ENCODE measurements around the gene CCL25. TPM values are rescaled to one million over a fixed set of nuclear protein-coding genes. Genes with fewer than 3 reads are reported as not detected.
"Not testable (repeated sequence)": the region's sequence is repeated elsewhere in the genome, so short reads cannot be mapped to it uniquely, and the experiment has no call there.

Gene CCL25
- total RNA-seq, result under 1 TPM in 1 of 2 donors, not detected in 1; 0.60 TPM

GRCh38 chr19:8052464-8052859 is at the start of gene CCL25:
TSS of gene CCL25 (plus strand) at chr19:8052760. CDS start at chr19:8053050, 290 bp downstream.
- peak within 1 kb of the TSS in 1 of 2 donors; percentile 12 for H3K4me3 Mint-ChIP-seq
- H3K27ac Mint-ChIP-seq, result no peak within 1 kb of the TSS
- ATAC-seq (replicated peaks in 1 of 2) (no peak), DNase-seq (no peak)
- H3K4me1 Mint-ChIP-seq (ENCODE audit: low read depth), result peaks cover 11% of the 10 kb centered on the region
- no peaks in the 10 kb centered on the region for H3K36me3 Mint-ChIP-seq (ENCODE audit: insufficient read depth in 2 of 2)
- H3K9me3 Mint-ChIP-seq, result no peaks in the 10 kb centered on the region
- H3K27me3 Mint-ChIP-seq (ENCODE audit: low read depth), result no peaks in the 10 kb centered on the region

- H3K4me1 Mint-ChIP-seq (ENCODE audit: low read depth), result peaks cover 47% of the 10 kb centered on the region
- no peak for DNase-seq
- no peak for ATAC-seq (replicated peaks in 1 of 2)
- H3K36me3 Mint-ChIP-seq (ENCODE audit: insufficient read depth in 2 of 2), result peaks cover 2 to 3% of the 10 kb centered on the region in 2 donors
- H3K4me3 Mint-ChIP-seq, result peak overlapping the region; percentile 98
- no peaks in the 10 kb centered on the region for H3K27me3 Mint-ChIP-seq (ENCODE audit: low read depth)
- H3K9me3 Mint-ChIP-seq, result no peaks in the 10 kb centered on the region
- H3K27ac Mint-ChIP-seq, result no peak overlapping the region
These were observed 48.6 kb upstream of the CCL25 start for GRCh38 chr19:8004001-8004400.

- H3K4me1 Mint-ChIP-seq (ENCODE audit: low read depth), result peaks cover 45% of the 10 kb centered on the region
- no peaks in the 10 kb centered on the region for H3K27me3 Mint-ChIP-seq (ENCODE audit: low read depth)
- DNase-seq (peak; percentile 32 to 41), ATAC-seq (replicated peaks in 1 of 2) (peak; percentile 36 to 38)
- peaks cover 2 to 3% of the 10 kb centered on the region in 2 donors for H3K36me3 Mint-ChIP-seq (ENCODE audit: insufficient read depth in 2 of 2)
- peak overlapping the region; percentile 95 for H3K27ac Mint-ChIP-seq
- H3K9me3 Mint-ChIP-seq, result no peaks in the 10 kb centered on the region
- H3K4me3 Mint-ChIP-seq, result peak overlapping the region; percentile 98
These were observed 47.6 kb upstream of the CCL25 start for GRCh38 chr19:8004723-8005513.

- Mint-ChIP-seq H3K27ac (peak within 1 kb of the TSS; percentile 95), H3K9me3 (no peaks in the 10 kb centered on the region), H3K4me1 (ENCODE audit: low read depth) (peaks cover 38% of the 10 kb centered on the region), H3K4me3 (peak within 1 kb of the TSS; percentile 98), H3K27me3 (ENCODE audit: low read depth) (no peaks in the 10 kb centered on the region), H3K36me3 (ENCODE audit: insufficient read depth in 2 of 2) (peaks cover 1 to 3% of the 10 kb centered on the region in 2 donors)
- ATAC-seq (replicated peaks in 1 of 2), result peak; percentile 94 to 96
- peak; percentile 94 to 96 for DNase-seq
These were observed 46.9 kb upstream of the CCL25 start, which contains the start of gene ELAVL1 for GRCh38 chr19:8005534-8006256. TSS of gene ELAVL1 (minus strand) at chr19:8005641. CDS start at chr19:7991815, 13,826 bp downstream.

GRCh38 chr19:8017808-8018207 is 34.8 kb upstream of the CCL25 start:
- H3K9me3 Mint-ChIP-seq, result no peaks in the 10 kb centered on the region
- no peak overlapping the region for H3K27ac Mint-ChIP-seq
- no peaks in the 10 kb centered on the region for H3K4me1 Mint-ChIP-seq (ENCODE audit: low read depth)
- no peak overlapping the region for H3K4me3 Mint-ChIP-seq
- no peaks in the 10 kb centered on the region for H3K27me3 Mint-ChIP-seq (ENCODE audit: low read depth)
- ATAC-seq (replicated peaks in 1 of 2) (peak; percentile 82 to 87), DNase-seq (peak; percentile 46 to 52)
- peaks cover 0 to 2% of the 10 kb centered on the region in 2 donors for H3K36me3 Mint-ChIP-seq (ENCODE audit: insufficient read depth in 2 of 2)

- no peak overlapping the region for H3K27ac Mint-ChIP-seq
- ATAC-seq (replicated peaks in 1 of 2), result no peak
- H3K27me3 Mint-ChIP-seq (ENCODE audit: low read depth), result no peaks in the 10 kb centered on the region
These were observed 31.9 kb upstream of the CCL25 start for GRCh38 chr19:8020681-8021080.

GRCh38 chr19:8021374-8021773 is 31.2 kb upstream of the CCL25 start:
- Mint-ChIP-seq H3K36me3 (ENCODE audit: insufficient read depth in 2 of 2) (no peaks in the 10 kb centered on the region), H3K4me1 (ENCODE audit: low read depth) (no peaks in the 10 kb centered on the region), H3K9me3 (no peaks in the 10 kb centered on the region), H3K4me3 (no peak overlapping the region), H3K27ac (no peak overlapping the region), H3K27me3 (ENCODE audit: low read depth) (no peaks in the 10 kb centered on the region)
- ATAC-seq (replicated peaks in 1 of 2) (no peak), DNase-seq (no peak)

More at GRCh38 chr19:8020681-8021080, 31.9 kb upstream of the CCL25 start:
- no peaks in the 10 kb centered on the region for H3K9me3 Mint-ChIP-seq
- H3K4me3 Mint-ChIP-seq, result no peak overlapping the region
- H3K4me1 Mint-ChIP-seq (ENCODE audit: low read depth), result no peaks in the 10 kb centered on the region
- no peak for DNase-seq
- no peaks in the 10 kb centered on the region for H3K36me3 Mint-ChIP-seq (ENCODE audit: insufficient read depth in 2 of 2)

- no peaks in the 10 kb centered on the region for H3K36me3 Mint-ChIP-seq (ENCODE audit: insufficient read depth in 2 of 2)
- DNase-seq (no peak), ATAC-seq (replicated peaks in 1 of 2) (no peak)
- no peaks in the 10 kb centered on the region for H3K27me3 Mint-ChIP-seq (ENCODE audit: low read depth)
- H3K27ac Mint-ChIP-seq, result no peak overlapping the region
- H3K4me3 Mint-ChIP-seq, result no peak overlapping the region
- no peaks in the 10 kb centered on the region for H3K4me1 Mint-ChIP-seq (ENCODE audit: low read depth)
- H3K9me3 Mint-ChIP-seq, result no peaks in the 10 kb centered on the region
These were observed 30.3 kb upstream of the CCL25 start for GRCh38 chr19:8022275-8022674.

GRCh38 chr19:8023371-8023770 is 29.2 kb upstream of the CCL25 start:
- Mint-ChIP-seq H3K9me3 (no peaks in the 10 kb centered on the region), H3K27me3 (ENCODE audit: low read depth) (no peaks in the 10 kb centered on the region), H3K27ac (no peak overlapping the region), H3K4me3 (no peak overlapping the region), H3K36me3 (ENCODE audit: insufficient read depth in 2 of 2) (no peaks in the 10 kb centered on the region), H3K4me1 (ENCODE audit: low read depth) (no peaks in the 10 kb centered on the region)
- DNase-seq (no peak), ATAC-seq (replicated peaks in 1 of 2) (no peak)

- not testable (repeated sequence) for H3K4me1 Mint-ChIP-seq (ENCODE audit: low read depth); DNase-seq; H3K27ac Mint-ChIP-seq; H3K36me3 Mint-ChIP-seq (ENCODE audit: insufficient read depth in 2 of 2); H3K9me3 Mint-ChIP-seq; H3K4me3 Mint-ChIP-seq; H3K27me3 Mint-ChIP-seq (ENCODE audit: low read depth); ATAC-seq (replicated peaks in 1 of 2)
These were observed 28.3 kb upstream of the CCL25 start for GRCh38 chr19:8024256-8024655.

- no peak for ATAC-seq (replicated peaks in 1 of 2)
- H3K27ac Mint-ChIP-seq, result no peak overlapping the region
- H3K27me3 Mint-ChIP-seq (ENCODE audit: low read depth), result no peaks in the 10 kb centered on the region
- H3K4me1 Mint-ChIP-seq (ENCODE audit: low read depth), result no peaks in the 10 kb centered on the region
- no peaks in the 10 kb centered on the region for H3K36me3 Mint-ChIP-seq (ENCODE audit: insufficient read depth in 2 of 2)
- DNase-seq, result no peak
- no peak overlapping the region for H3K4me3 Mint-ChIP-seq
- no peaks in the 10 kb centered on the region for H3K9me3 Mint-ChIP-seq
These were observed 27.2 kb upstream of the CCL25 start for GRCh38 chr19:8025316-8025715.

- Mint-ChIP-seq H3K27me3 (ENCODE audit: low read depth) (no peaks in the 10 kb centered on the region), H3K36me3 (ENCODE audit: insufficient read depth in 2 of 2) (no peaks in the 10 kb centered on the region), H3K4me1 (ENCODE audit: low read depth) (no peaks in the 10 kb centered on the region), H3K4me3 (no peak overlapping the region), H3K9me3 (no peaks in the 10 kb centered on the region), H3K27ac (no peak overlapping the region)
- ATAC-seq (replicated peaks in 1 of 2) (no peak), DNase-seq (no peak)
These were observed 23.5 kb upstream of the CCL25 start for GRCh38 chr19:8028951-8029491.

GRCh38 chr19:8030960-8031359 is 21.6 kb upstream of the CCL25 start:
- Mint-ChIP-seq H3K4me1 (ENCODE audit: low read depth) (no peaks in the 10 kb centered on the region), H3K4me3 (no peak overlapping the region), H3K27ac (no peak overlapping the region), H3K9me3 (no peaks in the 10 kb centered on the region), H3K27me3 (ENCODE audit: low read depth) (no peaks in the 10 kb centered on the region), H3K36me3 (ENCODE audit: insufficient read depth in 2 of 2) (no peaks in the 10 kb centered on the region)
- DNase-seq, result no peak
- ATAC-seq (replicated peaks in 1 of 2), result no peak
